ENCODE results near the gene GABARAP.

GRCh38 chr17:7226721-7227710 lies 15.2 kb downstream of the GABARAP start:
- TF ChIP-seq CTCF (conservative IDR thresholded peaks at IDR 0.05; ENCODE audit: low read length) (no peak), EZH2phosphoT487 (IDR thresholded peaks at IDR 0.05; ENCODE audit: borderline replicate concordance) (no peak)
